Measurements from ENCODE around the gene MBLAC1. TPM values are rescaled to one million over a fixed set of nuclear protein-coding genes. Genes with fewer than 3 reads are reported as not detected.

MBLAC1 gene
- polyA plus RNA-seq, 3 donors, result 0.57 to 0.81 (median 0.59) TPM

- Histone ChIP-seq H3K27me3 (ENCODE audit: control insufficient read depth in 2 of 2, insufficient read depth in 2 of 2, low read length in 2 of 2) (no peaks in the 10 kb centered on the region), H4K20me1 (ENCODE audit: insufficient read depth, low read length) (no peaks in the 10 kb centered on the region), H3K79me2 (ENCODE audit: insufficient read depth, low read length) (peaks cover 16% of the 10 kb centered on the region), H3K36me3 (replicated peaks in 1 of 2; ENCODE audit: control insufficient read depth in 1 of 2, insufficient read depth in 2 of 2, low read length in 2 of 2) (peaks cover 63 to 65% of the 10 kb centered on the region in 2 donors), H3K27ac (ENCODE audit: low read depth in 1 of 2, low read length in 2 of 2) (no peak overlapping the region), H3K4me2 (replicated peaks; ENCODE audit: extremely low read depth, low read length, poor library complexity, severe bottlenecking) (no peak overlapping the region), H3K4me1 (ENCODE audit: control insufficient read depth in 1 of 2, insufficient read depth in 2 of 2, low read length in 2 of 2) (peaks cover 14 to 20% of the 10 kb centered on the region in 2 donors), H3K4me3 (replicated peaks in 1 of 3; ENCODE audit: low read depth in 2 of 3, low read length in 3 of 3) (no peak overlapping the region), H3K9me3 (replicated peaks in 1 of 2; ENCODE audit: control insufficient read depth in 1 of 2, insufficient read depth in 1 of 2, low read length in 2 of 2) (no peaks in the 10 kb centered on the region), H3K9ac (ENCODE audit: insufficient read depth, low read length, poor library complexity, severe bottlenecking) (no peak overlapping the region), H2AFZ (ENCODE audit: insufficient read depth, low read depth, low read length, poor library complexity, severe bottlenecking) (no peak overlapping the region)
- peaks cover 61 to 64% of the 10 kb centered on the region in 2 donors for H3K36me3 Mint-ChIP-seq
- peaks cover 0 to 1% (median 0%) of the 10 kb centered on the region in 3 donors for H3K27me3 Mint-ChIP-seq (ENCODE audit: low read depth in 3 of 3)
- H3K9me3 Mint-ChIP-seq, result no peaks in the 10 kb centered on the region
- no peak for DNase-seq
- H3K27ac Mint-ChIP-seq, result peak overlapping the region in 3 of 7 donors; percentile 7 to 58 (median 50)
- TF ChIP-seq CTCF (IDR thresholded peaks at IDR 0.05), result no peak
- no peak overlapping the region for H3K4me3 Mint-ChIP-seq
- WGBS (ENCODE audit: insufficient coverage), result 84% methylated on average over 14 of the region's 19 CpGs
- peaks cover 13% of the 10 kb centered on the region for H3K4me1 Mint-ChIP-seq
- intact Hi-C loops (cut with micrococcal nuclease), result no loop called here
Measured at GRCh38 chr7:100091411-100092181, 35.2 kb upstream of the MBLAC1 start.

GRCh38 chr7:100093054-100093453 lies 33.7 kb upstream of the MBLAC1 start:
- Histone ChIP-seq H3K4me3 (replicated peaks in 1 of 3; ENCODE audit: low read depth in 2 of 3, low read length in 3 of 3) (no peak overlapping the region), H3K4me2 (replicated peaks; ENCODE audit: extremely low read depth, low read length, poor library complexity, severe bottlenecking) (no peak overlapping the region), H3K79me2 (ENCODE audit: insufficient read depth, low read length) (peaks cover 25% of the 10 kb centered on the region), H2AFZ (ENCODE audit: insufficient read depth, low read depth, low read length, poor library complexity, severe bottlenecking) (no peak overlapping the region), H3K27ac (ENCODE audit: low read depth in 1 of 2, low read length in 2 of 2) (no peak overlapping the region), H3K4me1 (ENCODE audit: control insufficient read depth in 1 of 2, insufficient read depth in 2 of 2, low read length in 2 of 2) (peaks cover 13 to 17% of the 10 kb centered on the region in 2 donors), H3K27me3 (ENCODE audit: control insufficient read depth in 2 of 2, insufficient read depth in 2 of 2, low read length in 2 of 2) (no peaks in the 10 kb centered on the region), H3K9me3 (replicated peaks in 1 of 2; ENCODE audit: control insufficient read depth in 1 of 2, insufficient read depth in 1 of 2, low read length in 2 of 2) (no peaks in the 10 kb centered on the region), H3K9ac (ENCODE audit: insufficient read depth, low read length, poor library complexity, severe bottlenecking) (no peak overlapping the region), H3K36me3 (replicated peaks in 1 of 2; ENCODE audit: control insufficient read depth in 1 of 2, insufficient read depth in 2 of 2, low read length in 2 of 2) (peaks cover 75 to 79% of the 10 kb centered on the region in 2 donors), H4K20me1 (ENCODE audit: insufficient read depth, low read length) (no peaks in the 10 kb centered on the region)
- Mint-ChIP-seq H3K9me3 (no peaks in the 10 kb centered on the region), H3K4me3 (no peak overlapping the region), H3K27me3 (ENCODE audit: low read depth in 3 of 3) (peaks cover 0 to 1% (median 0%) of the 10 kb centered on the region in 3 donors), H3K4me1 (peaks cover 13% of the 10 kb centered on the region), H3K36me3 (peaks cover 73 to 78% of the 10 kb centered on the region in 2 donors), H3K27ac (peak overlapping the region in 5 of 7 donors; percentile 20 to 82 (median 59))
- no peak for TF ChIP-seq CTCF (IDR thresholded peaks at IDR 0.05)
- intact Hi-C loops (cut with micrococcal nuclease), result no loop called here
- WGBS (ENCODE audit: insufficient coverage), result 95% methylated on average over 4 of the region's 8 CpGs
- DNase-seq, result no peak
